Activated naive CD4-positive, alpha-beta T cell treated with anti-CD3 and anti-CD28 coated beads, Interleukin-2, amount 50 U/mL, for 72 hours (primary cell): ENCODE data around the gene HCLS1. TPM values are rescaled to one million over a fixed set of nuclear protein-coding genes. Genes with fewer than 3 reads are reported as not detected.

Source experiments
- total RNA-seq, 2 donors: library from RNA; stranded (reverse); gene quantifications; one replicate each; pipeline ENCODE4 v1.2.3, GENCODE V29; 2022

The HCLS1 gene
- total RNA-seq, 2 donors from 2014 or later: 217 to 293 TPM

Other genes with a start within 250 kb of the HCLS1 start
- 10 to 100 TPM in 1 of 2 donors, 1 to 10 TPM in 1; 8.9 to 28.7 TPM for gene POLQ, start 114.9 kb downstream of the HCLS1 start, total RNA-seq
- gene ARGFX, start 93.0 kb downstream of the HCLS1 start, total RNA-seq: not detected
- gene FBXO40, start 67.5 kb downstream of the HCLS1 start, total RNA-seq: not detected
- gene GOLGB1, start 88.8 kb upstream of the HCLS1 start, total RNA-seq: 10 to 100 TPM; 30.1 to 31.8 TPM
- gene IQCB1, start 174.2 kb upstream of the HCLS1 start, total RNA-seq: 10 to 100 TPM; 34.7 to 50.6 TPM
- gene EAF2, start 174.3 kb upstream of the HCLS1 start, total RNA-seq: 10 to 100 TPM; 14.9 to 19.3 TPM
- 1 to 10 TPM; 5.0 to 8.3 TPM for gene SLC15A2, start 233.5 kb upstream of the HCLS1 start, total RNA-seq